DND-41 (cell line): ENCODE data around the gene AK8.

Experiments
- EZH2 ChIP-seq: IDR thresholded peaks from 3 replicates; pipeline ENCODE4 v1.6.1; 2012; ENCODE audit warnings: borderline replicate concordance, low read depth, mild to moderate bottlenecking, moderate library complexity, low read length, inconsistent platforms; ENCODE audit not compliant: severe bottlenecking
- TF ChIP-seq, protein P1 (sequence below): IDR thresholded peaks from 2 replicates; pipeline ENCODE4 v1.5.1; 2012; ENCODE audit warnings: borderline replicate concordance, low read length, moderate library complexity, mild to moderate bottlenecking; ENCODE audit not compliant: poor library complexity, severe bottlenecking; ENCODE audit errors: extremely low read depth

DNA sequence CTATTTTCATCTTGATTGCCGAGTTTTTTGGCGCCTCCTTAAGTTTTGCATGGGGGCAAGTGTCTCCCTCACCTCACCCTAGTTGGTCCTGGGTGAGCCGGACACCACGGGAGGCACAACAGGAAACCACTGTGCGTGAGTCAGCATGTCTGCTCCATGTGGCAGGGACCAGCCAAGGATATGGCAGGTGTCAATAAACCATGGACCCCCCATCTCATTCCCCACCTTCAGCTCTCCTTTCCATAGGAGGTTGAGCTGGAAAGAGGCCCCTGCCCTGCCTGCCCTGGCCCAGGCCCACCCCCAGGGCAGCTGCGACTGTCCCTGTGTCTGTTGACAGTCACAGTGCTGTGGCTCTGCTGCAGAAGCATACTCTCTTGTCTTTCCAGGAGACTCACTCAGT is 3.7 kb upstream of the AK8 start:
- TF ChIP-seq, protein P1, sequence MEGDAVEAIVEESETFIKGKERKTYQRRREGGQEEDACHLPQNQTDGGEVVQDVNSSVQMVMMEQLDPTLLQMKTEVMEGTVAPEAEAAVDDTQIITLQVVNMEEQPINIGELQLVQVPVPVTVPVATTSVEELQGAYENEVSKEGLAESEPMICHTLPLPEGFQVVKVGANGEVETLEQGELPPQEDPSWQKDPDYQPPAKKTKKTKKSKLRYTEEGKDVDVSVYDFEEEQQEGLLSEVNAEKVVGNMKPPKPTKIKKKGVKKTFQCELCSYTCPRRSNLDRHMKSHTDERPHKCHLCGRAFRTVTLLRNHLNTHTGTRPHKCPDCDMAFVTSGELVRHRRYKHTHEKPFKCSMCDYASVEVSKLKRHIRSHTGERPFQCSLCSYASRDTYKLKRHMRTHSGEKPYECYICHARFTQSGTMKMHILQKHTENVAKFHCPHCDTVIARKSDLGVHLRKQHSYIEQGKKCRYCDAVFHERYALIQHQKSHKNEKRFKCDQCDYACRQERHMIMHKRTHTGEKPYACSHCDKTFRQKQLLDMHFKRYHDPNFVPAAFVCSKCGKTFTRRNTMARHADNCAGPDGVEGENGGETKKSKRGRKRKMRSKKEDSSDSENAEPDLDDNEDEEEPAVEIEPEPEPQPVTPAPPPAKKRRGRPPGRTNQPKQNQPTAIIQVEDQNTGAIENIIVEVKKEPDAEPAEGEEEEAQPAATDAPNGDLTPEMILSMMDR: no peak
- no peak for TF ChIP-seq EZH2
